ENCODE measurements around the gene STK36.

DNA sequence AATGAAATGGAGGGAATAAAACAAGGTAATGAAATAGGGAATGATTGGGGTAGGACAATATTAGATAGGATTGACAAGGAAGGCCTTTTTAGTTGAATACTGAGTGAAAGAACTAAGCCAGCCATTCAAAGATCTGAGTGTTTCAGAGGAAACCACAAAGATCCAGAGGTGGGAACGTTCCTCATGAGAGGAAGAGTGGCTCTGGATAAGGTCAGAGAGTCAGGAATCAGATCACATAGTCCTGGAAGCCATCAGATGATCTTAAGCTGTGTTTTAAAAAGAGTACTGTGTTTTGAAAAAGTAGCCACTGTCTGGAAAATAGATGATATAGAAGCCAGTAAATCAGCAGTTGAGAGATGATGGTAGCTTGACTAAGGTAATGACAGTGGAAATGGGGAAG is 50.5 kb downstream of the STK36 start:
- TF ChIP-seq, protein P1, sequence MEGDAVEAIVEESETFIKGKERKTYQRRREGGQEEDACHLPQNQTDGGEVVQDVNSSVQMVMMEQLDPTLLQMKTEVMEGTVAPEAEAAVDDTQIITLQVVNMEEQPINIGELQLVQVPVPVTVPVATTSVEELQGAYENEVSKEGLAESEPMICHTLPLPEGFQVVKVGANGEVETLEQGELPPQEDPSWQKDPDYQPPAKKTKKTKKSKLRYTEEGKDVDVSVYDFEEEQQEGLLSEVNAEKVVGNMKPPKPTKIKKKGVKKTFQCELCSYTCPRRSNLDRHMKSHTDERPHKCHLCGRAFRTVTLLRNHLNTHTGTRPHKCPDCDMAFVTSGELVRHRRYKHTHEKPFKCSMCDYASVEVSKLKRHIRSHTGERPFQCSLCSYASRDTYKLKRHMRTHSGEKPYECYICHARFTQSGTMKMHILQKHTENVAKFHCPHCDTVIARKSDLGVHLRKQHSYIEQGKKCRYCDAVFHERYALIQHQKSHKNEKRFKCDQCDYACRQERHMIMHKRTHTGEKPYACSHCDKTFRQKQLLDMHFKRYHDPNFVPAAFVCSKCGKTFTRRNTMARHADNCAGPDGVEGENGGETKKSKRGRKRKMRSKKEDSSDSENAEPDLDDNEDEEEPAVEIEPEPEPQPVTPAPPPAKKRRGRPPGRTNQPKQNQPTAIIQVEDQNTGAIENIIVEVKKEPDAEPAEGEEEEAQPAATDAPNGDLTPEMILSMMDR (conservative IDR thresholded peaks at IDR 0.05 in 1 of 2, IDR thresholded peaks at IDR 0.05 in 1 of 2; ENCODE audit: extremely low read depth in 1 of 2, insufficient read depth in 1 of 2, low read depth in 1 of 2, low read length in 2 of 2): no peak
- no peak for TF ChIP-seq EZH2 (IDR thresholded peaks at IDR 0.05; ENCODE audit: borderline replicate concordance, low read length)

All from mammary epithelial cell (primary cell).